Spleen (tissue), 11 donors: ENCODE results near the gene C22orf39. TPM values are rescaled to one million over a fixed set of nuclear protein-coding genes. Genes with fewer than 3 reads are reported as not detected.

ENCODE experiments used
- DNase-seq: peaks from one replicate; pipeline ENCODE4 v3.0.0-alpha.2; 2020
- H3K27ac ChIP-seq, 8 donors: fragments of 200-600 bp; sonication (generic) in 7 of 8; 1 replicate in 4 of 8; 2 replicates in 4 of 8; pipeline versions ENCODE4 v1.5.0 to v1.8.0; 2016 to 2021; ENCODE audit warnings: inconsistent platforms in 4 of 8, mild to moderate bottlenecking in 4 of 8, moderate library complexity in 1 of 8
- H3K27me3 ChIP-seq, 7 donors: fragments of 200-600 bp; sonication (generic) in 6 of 7; replicated peaks in 1 of 7; 1 replicate in 4 of 7; 2 replicates in 3 of 7; pipeline versions ENCODE4 v1.5.0 to v1.8.0; 2016 to 2021; ENCODE audit warnings: inconsistent platforms in 3 of 7, mild to moderate bottlenecking in 1 of 7
- H3K36me3 ChIP-seq, 6 donors: fragments of 200-600 bp; sonication (generic) in 5 of 6; 1 replicate in 4 of 6; 2 replicates in 2 of 6; pipeline versions ENCODE4 v1.5.0 to v1.8.0; 2016 to 2021; ENCODE audit warnings: inconsistent platforms in 2 of 6
- H3K4me1 ChIP-seq, 6 donors: fragments of 200-600 bp; sonication (generic) in 5 of 6; 1 replicate in 3 of 6; 2 replicates in 3 of 6; pipeline versions ENCODE4 v1.5.0 to v1.8.0; 2016 to 2021; ENCODE audit warnings: inconsistent platforms in 3 of 6
- H3K4me3 ChIP-seq, 8 donors: fragments of 200-600 bp; sonication (generic) in 7 of 8; 1 replicate in 4 of 8; 2 replicates in 4 of 8; pipeline versions ENCODE4 v1.5.0 to v1.8.0; 2016 to 2021; ENCODE audit warnings: inconsistent platforms in 4 of 8, mild to moderate bottlenecking in 4 of 8, moderate library complexity in 2 of 8
- H3K9me3 ChIP-seq, 8 donors: fragments of 200-600 bp; sonication (generic) in 7 of 8; 1 replicate in 4 of 8; 2 replicates in 4 of 8; pipeline versions ENCODE4 v1.5.0 to v1.8.0; 2016 to 2021; ENCODE audit warnings: inconsistent platforms in 4 of 8
- CTCF ChIP-seq, 11 experiments: fragments of 200-600 bp in 7 of 11; fragments of 450-650 bp in 4 of 11; sonication (generic) in 4 of 11; IDR thresholded peaks in 8 of 11; conservative IDR thresholded peaks in 3 of 11; 1 replicate in 7 of 11; 2 replicates in 4 of 11; pipeline versions ENCODE4 v1.4.0 to v1.8.0; 2016 to 2021; ENCODE audit warnings: antibody characterized with exemption in 11 of 11, inconsistent platforms in 4 of 11, mild to moderate bottlenecking in 1 of 11
- POLR2A ChIP-seq, 3 donors: fragments of 450-650 bp; IDR thresholded peaks; one replicate each; pipeline ENCODE4 v1.5.1; 2017; ENCODE audit warnings: antibody characterized with exemption in 3 of 3, mild to moderate bottlenecking in 1 of 3
- POLR2AphosphoS5 ChIP-seq, 3 donors: sonication (generic); formaldehyde crosslinking; IDR thresholded peaks; one replicate each; pipeline ENCODE4 v1.5.1; 2017; ENCODE audit warnings: antibody characterized with exemption in 3 of 3
- WGBS, 5 donors: extraction: QIAGEN DNeasy Blood & Tissue Kit in 3 of 5; methylation state at CpG; one replicate each; pipeline versions ENCODE4 v1.1.5 to v1.1.7; 2013 to 2018; 5-methylcytosine and 5-hydroxymethylcytosine counted together
- intact Hi-C: fragments of 100-400 bp; cut with DNase I; formaldehyde crosslinking; loops from one replicate; pipeline ENCODE4 v1.15.0; 2023; ENCODE audit warnings: low total_unique reads
- polyA plus RNA-seq, 3 donors: library from polyadenylated mRNA; stranded (reverse); fragments of 200-250 nt; gene quantifications; one replicate each; pipeline ENCODE4 v1.2.1, GENCODE V29; 2013
- total RNA-seq, 7 donors: library from RNA; depleted of rRNA in 3 of 7; stranded (reverse); fragments of >200 nt in 3 of 7; fragmentation: NEBNext Ultra II Directional in 4 of 7; extraction: Animal tissue kit (Norgen Biotek cat#: 25700) in 4 of 7; gene quantifications; one replicate each; pipeline versions ENCODE4 v1.1.0 to v1.2.1, GENCODE V29; 2016 to 2021
- donor health status: healthy with polysubstance abuse.
- donor health status: DM: no; HTN: no; CAD: no; lungs with moderate emphysema.
- donor health status: DM: no; HTN: no; CAD: no.
- donor health status: Bipolar disorder and iron deficiency.
- donor health status: healthy.
- donor health status: DM: no; HTN: no; CAD: no.
- donor health status: DM: yes; HTN: yes; CAD: no.

Gene C22orf39
- total and polyA plus RNA-seq, 10 donors = 28.8 to 48.8 (median 37.6) TPM

- peak overlapping the region; percentile 33 to 99 (median 94) for H3K4me3 ChIP-seq
- no peaks in the 10 kb centered on the region for H3K9me3 ChIP-seq
- H3K27ac ChIP-seq = peak overlapping the region in 4 of 8 donors; percentile 97 to 99 (median 98)
- no peaks in the 10 kb centered on the region for H3K27me3 ChIP-seq
- no peak for DNase-seq
- intact Hi-C loops = no loop called here
- 0 to 3% (median 1%) methylated on average over 13 to 15 of the region's 15 CpGs for WGBS, 5 donors
- peaks cover 0 to 26% (median 2%) of the 10 kb centered on the region in 6 donors for H3K36me3 ChIP-seq
- no peak for TF ChIP-seq POLR2AphosphoS5 (IDR thresholded peaks at IDR 0.05)
- no peak for TF ChIP-seq CTCF (IDR thresholded peaks at IDR 0.05 in 8 of 11, conservative IDR thresholded peaks at IDR 0.05 in 3 of 11)
- TF ChIP-seq POLR2A (IDR thresholded peaks at IDR 0.05) = no peak
- H3K4me1 ChIP-seq = peaks cover 14 to 50% (median 41%) of the 10 kb centered on the region in 6 donors
Measured at GRCh38 chr22:19480173-19480568, 32.7 kb upstream of the C22orf39 start.

DNA sequence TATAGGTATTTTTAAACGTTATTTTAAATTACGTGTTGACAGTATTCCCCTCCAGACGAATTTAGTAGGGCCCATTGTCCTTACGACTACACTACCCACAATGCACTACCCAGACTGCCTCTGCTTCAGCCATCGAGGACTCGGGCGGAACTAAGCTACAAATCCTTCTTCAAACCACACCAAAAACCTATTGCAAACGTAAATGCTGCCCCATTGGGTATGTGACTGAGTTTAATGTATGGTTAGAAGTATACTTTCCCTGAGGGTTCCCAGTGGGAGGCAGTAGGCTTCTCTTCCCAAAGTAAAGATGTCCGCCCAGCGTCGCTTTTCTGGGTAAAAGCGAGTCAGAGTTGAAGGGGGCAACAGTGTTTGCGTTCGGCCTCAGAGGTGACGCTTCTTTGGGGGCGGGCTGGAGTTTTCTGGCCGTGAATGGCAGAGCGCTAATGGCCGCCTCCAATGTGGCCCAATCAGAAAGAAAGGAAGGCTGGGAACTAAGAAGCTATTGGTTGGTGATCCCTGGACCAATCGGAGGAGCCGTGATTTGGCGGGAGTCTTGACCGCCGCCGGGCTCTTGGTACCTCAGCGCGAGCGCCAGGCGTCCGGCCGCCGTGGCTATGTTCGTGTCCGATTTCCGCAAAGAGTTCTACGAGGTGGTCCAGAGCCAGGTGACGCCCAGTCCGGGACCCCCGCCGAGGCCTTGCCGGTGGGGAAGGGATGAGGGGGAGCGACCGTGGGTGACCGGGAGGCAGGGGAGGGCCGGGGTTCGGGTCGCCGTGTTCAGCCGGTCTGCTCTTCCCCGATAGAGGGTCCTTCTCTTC is 32.1 kb upstream of the C22orf39 start, which contains the start of gene CDC45:
Gene CDC45, plus strand, starts transcription at position 566 of the 818 bp plus-strand sequence. Its CDS starts 49 bp downstream, at position 615.
- intact Hi-C loops = loop anchor here (10.0 kb wide), 1 partner anchor 335 kb away; the partner anchor contains the start of gene ESS2
- no peaks in the 10 kb centered on the region for H3K27me3 ChIP-seq
- peaks cover 0 to 32% (median 8%) of the 10 kb centered on the region in 6 donors for H3K36me3 ChIP-seq
- peaks cover 14 to 56% (median 42%) of the 10 kb centered on the region in 6 donors for H3K4me1 ChIP-seq
- no peaks in the 10 kb centered on the region for H3K9me3 ChIP-seq
- DNase-seq = peak; percentile 97
- H3K4me3 ChIP-seq = peak within 1 kb of the TSS; percentile 87 to 99 (median 97)
- H3K27ac ChIP-seq = peak within 1 kb of the TSS; percentile 97 to 99 (median 99)
- peak in 1 of 3 donors; percentile 13 for TF ChIP-seq POLR2A (IDR thresholded peaks at IDR 0.05)
- peak; percentile 16 to 49 (median 28) for TF ChIP-seq POLR2AphosphoS5 (IDR thresholded peaks at IDR 0.05)
- peak in 2 of 11 experiments; percentile 10 to 32 for TF ChIP-seq CTCF (IDR thresholded peaks at IDR 0.05 in 8 of 11, conservative IDR thresholded peaks at IDR 0.05 in 3 of 11)
- WGBS, 5 donors = 0% methylated on average over 34 to 50 of the region's 50 CpGs

GRCh38 chr22:19478901-19479354 is 31.4 kb upstream of the C22orf39 start, which contains the start of gene UFD1:
Gene UFD1 (minus strand): TSS chr22:19479193. CDS start chr22:19479085, 108 bp downstream.
- H3K9me3 ChIP-seq = no peaks in the 10 kb centered on the region
- intact Hi-C loops = loop anchor here (10.0 kb wide), 1 partner anchor 334 kb away; the partner anchor contains the start of gene ESS2
- 0% methylated on average over 18 to 42 of the region's 42 CpGs for WGBS, 5 donors

More at GRCh38 chr22:19478901-19479354, 31.4 kb upstream of the C22orf39 start, which contains the start of gene UFD1:
- H3K27ac ChIP-seq = peak within 1 kb of the TSS; percentile 97 to 99 (median 99)
- peaks cover 0 to 32% (median 13%) of the 10 kb centered on the region in 6 donors for H3K36me3 ChIP-seq
- H3K4me3 ChIP-seq = peak within 1 kb of the TSS; percentile 87 to 99 (median 97)
- H3K4me1 ChIP-seq = peaks cover 14 to 58% (median 42%) of the 10 kb centered on the region in 6 donors
- no peaks in the 10 kb centered on the region for H3K27me3 ChIP-seq
- DNase-seq = peak; percentile 95
- no peak for TF ChIP-seq POLR2A (IDR thresholded peaks at IDR 0.05)
- peak; percentile 82 to 92 (median 86) for TF ChIP-seq POLR2AphosphoS5 (IDR thresholded peaks at IDR 0.05)
- TF ChIP-seq CTCF (IDR thresholded peaks at IDR 0.05 in 8 of 11, conservative IDR thresholded peaks at IDR 0.05 in 3 of 11) = no peak
